CD14-positive monocyte (primary cell): ENCODE measurements around the gene CLEC2B. TPM values are rescaled to one million over a fixed set of nuclear protein-coding genes. Genes with fewer than 3 reads are reported as not detected.
A peak's percentile ranks its signal among the peaks of the same experiment; 100 is the strongest.

ENCODE experiments used
- DNase-seq, 3 donors: peaks; one replicate each; pipeline ENCODE4 v3.0.0-alpha.2; 2011 to 2022
- H2AFZ ChIP-seq: 2 replicates; pipeline ENCODE4 v1.6.0; 2012; ENCODE audit warnings: mild to moderate bottlenecking, low read depth, low read length, inconsistent platforms; ENCODE audit not compliant: insufficient read depth, poor library complexity, severe bottlenecking
- H3K27ac ChIP-seq, 2 donors: 1 replicate in 1 of 2; 2 replicates in 1 of 2; pipeline ENCODE4 v1.5.1; 2012 to 2013; ENCODE audit warnings: low read length in 2 of 2, control low read depth in 1 of 2, inconsistent platforms in 1 of 2, low read depth in 1 of 2, mild to moderate bottlenecking in 1 of 2
- H3K27me3 ChIP-seq, 2 donors: one replicate each; pipeline versions ENCODE4 v1.6.0 to v1.6.1; 2011 to 2013; ENCODE audit warnings: low read length in 2 of 2; ENCODE audit not compliant: control insufficient read depth in 2 of 2, insufficient read depth in 2 of 2
- H3K36me3 ChIP-seq, 2 donors: replicated peaks in 1 of 2; 1 replicate in 1 of 2; 2 replicates in 1 of 2; pipeline versions ENCODE4 v1.5.1 to v1.6.1; 2012 to 2013; ENCODE audit warnings: low read length in 2 of 2, control low read depth in 1 of 2, inconsistent platforms in 1 of 2, mild to moderate bottlenecking in 1 of 2; ENCODE audit not compliant: insufficient read depth in 2 of 2, control insufficient read depth in 1 of 2
- H3K4me1 ChIP-seq, 2 donors: 1 replicate in 1 of 2; 2 replicates in 1 of 2; pipeline versions ENCODE4 v1.5.1 to v1.6.1; 2012 to 2013; ENCODE audit warnings: low read length in 2 of 2, control low read depth in 1 of 2, inconsistent platforms in 1 of 2, mild to moderate bottlenecking in 1 of 2, moderate library complexity in 1 of 2; ENCODE audit not compliant: insufficient read depth in 2 of 2, control insufficient read depth in 1 of 2
- H3K4me2 ChIP-seq: replicated peaks from 2 replicates; pipeline ENCODE3; 2012; ENCODE audit warnings: low read length, moderate library complexity, mild to moderate bottlenecking; ENCODE audit not compliant: poor library complexity, severe bottlenecking; ENCODE audit errors: extremely low read depth
- H3K4me3 ChIP-seq, 3 experiments: fragments of 200-600 bp in 1 of 3; sonication (generic) in 1 of 3; replicated peaks in 1 of 3; 1 replicate in 2 of 3; 2 replicates in 1 of 3; pipeline ENCODE4 v1.5.1; 2011 to 2013; ENCODE audit warnings: low read length in 3 of 3, mild to moderate bottlenecking in 3 of 3, control low read depth in 2 of 3, low read depth in 2 of 3, inconsistent platforms in 1 of 3, moderate library complexity in 1 of 3
- H3K79me2 ChIP-seq: 2 replicates; pipeline ENCODE4 v1.6.0; 2012; ENCODE audit warnings: mild to moderate bottlenecking, control low read depth, inconsistent platforms, low read length, moderate library complexity; ENCODE audit not compliant: insufficient read depth
- H3K9ac ChIP-seq: 2 replicates; pipeline ENCODE4 v1.6.0; 2017; ENCODE audit warnings: low read length, mild to moderate bottlenecking; ENCODE audit not compliant: insufficient read depth, poor library complexity, severe bottlenecking
- H3K9me3 ChIP-seq, 2 donors: replicated peaks in 1 of 2; 1 replicate in 1 of 2; 2 replicates in 1 of 2; pipeline versions ENCODE4 v1.5.1 to v1.6.1; 2012 to 2013; ENCODE audit warnings: low read length in 2 of 2, control low read depth in 1 of 2; ENCODE audit not compliant: control insufficient read depth in 1 of 2, insufficient read depth in 1 of 2
- H4K20me1 ChIP-seq: 2 replicates; pipeline ENCODE4 v1.6.0; 2012; ENCODE audit warnings: mild to moderate bottlenecking, low read length, control low read depth, moderate library complexity; ENCODE audit not compliant: insufficient read depth
- H3K27ac Mint-ChIP-seq, 7 donors: one replicate each; pipeline ENCODE4 v1.8.0; 2020; ENCODE audit warnings: mild to moderate bottlenecking in 7 of 7, mixed read lengths in 7 of 7, moderate library complexity in 6 of 7, inconsistent platforms in 2 of 7
- H3K27me3 Mint-ChIP-seq, 3 donors: one replicate each; pipeline ENCODE4 v1.8.0; 2021 to 2022; ENCODE audit warnings: low read depth in 3 of 3, mild to moderate bottlenecking in 3 of 3, mixed read lengths in 3 of 3, moderate library complexity in 3 of 3, inconsistent platforms in 1 of 3
- H3K36me3 Mint-ChIP-seq, 2 donors: one replicate each; pipeline ENCODE4 v1.8.0; 2020; ENCODE audit warnings: mixed read lengths in 2 of 2, inconsistent platforms in 1 of 2, mild to moderate bottlenecking in 1 of 2
- H3K4me1 Mint-ChIP-seq: one replicate; pipeline ENCODE4 v1.8.0; 2020; ENCODE audit warnings: mild to moderate bottlenecking, mixed read lengths
- H3K4me3 Mint-ChIP-seq, 2 donors: one replicate each; pipeline ENCODE4 v1.8.0; 2020; ENCODE audit warnings: mild to moderate bottlenecking in 2 of 2, mixed read lengths in 2 of 2, moderate library complexity in 1 of 2
- H3K9me3 Mint-ChIP-seq, 7 donors: one replicate each; pipeline ENCODE4 v1.8.0; 2020 to 2022; ENCODE audit warnings: mixed read lengths in 7 of 7, mild to moderate bottlenecking in 6 of 7, moderate library complexity in 6 of 7, inconsistent platforms in 2 of 7
- WGBS: methylation state at CpG from one replicate; pipeline ENCODE4 v1.1.5; 2013; ENCODE audit warnings: missing lambda C conversion rate; ENCODE audit not compliant: insufficient coverage; 5-methylcytosine and 5-hydroxymethylcytosine counted together
- intact Hi-C, 2 donors: fragments of 100-400 bp; cut with micrococcal nuclease; formaldehyde crosslinking; loops; one replicate each; pipeline versions ENCODE4 v1.15.0 to v1.15.1; 2023
- polyA plus RNA-seq, 3 donors: library from polyadenylated mRNA; depleted of rRNA in 1 of 3; unstranded in 2 of 3; stranded (reverse) in 1 of 3; fragments of 300-500 nt in 2 of 3; fragments of >200 nt in 1 of 3; fragmentation: Illumina TruSeq in 2 of 3; gene quantifications; 1 replicate in 2 of 3; 2 replicates in 1 of 3; pipeline ENCODE4 v1.2.3, GENCODE V29; 2012 to 2021
- TF ChIP-seq, protein P1 (sequence below): fragments of 200-600 bp; IDR thresholded peaks from one replicate; pipeline ENCODE4 v1.8.0; 2022; ENCODE audit warnings: antibody characterized with exemption, mild to moderate bottlenecking

The CLEC2B gene
- polyA plus RNA-seq, 3 donors, result 52.1 to 80.3 (median 59.4) TPM

DNA sequence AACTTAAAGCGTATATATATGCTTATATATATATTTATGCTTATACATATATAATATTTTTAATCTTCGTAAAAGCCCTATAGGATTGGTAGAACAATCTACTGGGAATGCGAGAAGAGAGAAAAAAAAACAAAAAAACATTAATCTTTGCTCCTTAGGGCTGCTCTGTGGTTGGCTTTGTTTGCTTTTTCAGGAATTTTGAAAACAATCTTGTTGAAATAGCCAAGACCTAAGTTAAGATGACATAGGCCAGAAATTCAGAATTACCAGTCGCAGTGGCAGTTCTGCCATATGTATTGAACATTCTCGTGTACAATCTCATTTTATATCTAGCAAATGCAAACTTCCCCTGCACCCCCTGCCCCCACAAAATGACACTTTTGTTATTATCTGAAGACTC, 12.8 kb upstream of the CLEC2B start:
- Mint-ChIP-seq H3K36me3 (no peaks in the 10 kb centered on the region), H3K4me3 (no peak overlapping the region), H3K27ac (no peak overlapping the region), H3K27me3 (peaks cover 0 to 1% (median 0%) of the 10 kb centered on the region in 3 donors), H3K9me3 (no peaks in the 10 kb centered on the region), H3K4me1 (no peaks in the 10 kb centered on the region)
- no peaks in the 10 kb centered on the region for H3K9me3 ChIP-seq
- no peak for DNase-seq
- no peak overlapping the region for H3K4me3 ChIP-seq
- TF ChIP-seq, protein P1, sequence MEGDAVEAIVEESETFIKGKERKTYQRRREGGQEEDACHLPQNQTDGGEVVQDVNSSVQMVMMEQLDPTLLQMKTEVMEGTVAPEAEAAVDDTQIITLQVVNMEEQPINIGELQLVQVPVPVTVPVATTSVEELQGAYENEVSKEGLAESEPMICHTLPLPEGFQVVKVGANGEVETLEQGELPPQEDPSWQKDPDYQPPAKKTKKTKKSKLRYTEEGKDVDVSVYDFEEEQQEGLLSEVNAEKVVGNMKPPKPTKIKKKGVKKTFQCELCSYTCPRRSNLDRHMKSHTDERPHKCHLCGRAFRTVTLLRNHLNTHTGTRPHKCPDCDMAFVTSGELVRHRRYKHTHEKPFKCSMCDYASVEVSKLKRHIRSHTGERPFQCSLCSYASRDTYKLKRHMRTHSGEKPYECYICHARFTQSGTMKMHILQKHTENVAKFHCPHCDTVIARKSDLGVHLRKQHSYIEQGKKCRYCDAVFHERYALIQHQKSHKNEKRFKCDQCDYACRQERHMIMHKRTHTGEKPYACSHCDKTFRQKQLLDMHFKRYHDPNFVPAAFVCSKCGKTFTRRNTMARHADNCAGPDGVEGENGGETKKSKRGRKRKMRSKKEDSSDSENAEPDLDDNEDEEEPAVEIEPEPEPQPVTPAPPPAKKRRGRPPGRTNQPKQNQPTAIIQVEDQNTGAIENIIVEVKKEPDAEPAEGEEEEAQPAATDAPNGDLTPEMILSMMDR, result no peak
- no peak overlapping the region for H3K4me2 ChIP-seq
- no peaks in the 10 kb centered on the region for H3K27me3 ChIP-seq
- no peaks in the 10 kb centered on the region for H4K20me1 ChIP-seq
- no peak overlapping the region for H2AFZ ChIP-seq
- intact Hi-C loops, result no loop called here
- H3K36me3 ChIP-seq, result no peaks in the 10 kb centered on the region
- WGBS, result 93% methylated on average over 2 of the region's 5 CpGs
- H3K79me2 ChIP-seq, result no peaks in the 10 kb centered on the region
- H3K4me1 ChIP-seq, result no peaks in the 10 kb centered on the region
- no peak overlapping the region for H3K27ac ChIP-seq
- H3K9ac ChIP-seq, result no peak overlapping the region

DNA sequence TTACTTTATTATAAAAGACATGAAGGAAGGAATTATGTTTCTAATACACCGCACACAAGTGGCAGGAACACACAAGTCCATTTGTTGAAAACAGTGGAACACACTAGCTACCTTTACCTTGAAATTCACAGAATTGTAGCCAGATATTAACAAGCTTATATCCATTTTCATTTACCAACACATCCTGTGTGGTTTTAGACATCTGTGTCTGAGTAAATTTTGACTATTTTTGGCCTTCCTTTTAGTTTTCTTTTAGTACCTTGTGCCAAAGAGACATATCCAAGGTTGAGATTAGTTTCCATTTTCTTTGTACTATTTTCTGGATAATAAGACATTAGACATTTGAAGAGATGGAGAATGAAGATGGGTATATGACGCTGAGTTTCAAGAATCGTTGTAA, 12.1 kb upstream of the CLEC2B start, which contains the start of gene KLRF2:
Gene KLRF2 (plus strand): TSS at position 244 of the 400 bp plus-strand sequence. CDS start 107 bp downstream, at position 351.
- Mint-ChIP-seq H3K27ac (no peak within 1 kb of the TSS), H3K4me1 (no peaks in the 10 kb centered on the region), H3K27me3 (no peaks in the 10 kb centered on the region), H3K4me3 (no peak within 1 kb of the TSS), H3K36me3 (no peaks in the 10 kb centered on the region), H3K9me3 (peaks cover 0 to 2% (median 0%) of the 10 kb centered on the region in 7 donors)
- Histone ChIP-seq H3K9ac (no peak within 1 kb of the TSS), H3K9me3 (no peaks in the 10 kb centered on the region), H3K4me2 (no peak within 1 kb of the TSS), H3K27me3 (no peaks in the 10 kb centered on the region), H3K4me3 (no peak within 1 kb of the TSS), H3K79me2 (no peaks in the 10 kb centered on the region), H4K20me1 (no peaks in the 10 kb centered on the region), H3K27ac (no peak within 1 kb of the TSS), H3K36me3 (no peaks in the 10 kb centered on the region), H2AFZ (peak within 1 kb of the TSS; percentile 21), H3K4me1 (no peaks in the 10 kb centered on the region)
- no peak for DNase-seq
- WGBS, result no CpG with 5 or more reads among the region's 3 CpGs
- intact Hi-C loops, result no loop called here
- TF ChIP-seq, protein P1, result no peak
